Esophagus (tissue), 2 donors: ENCODE measurements around the gene STAB1. TPM values are rescaled to one million over a fixed set of nuclear protein-coding genes. Genes with fewer than 3 reads are reported as not detected.

Experiments used
- H3K27ac ChIP-seq, 2 donors: one replicate each; pipeline ENCODE4 v1.5.1; 2013; ENCODE audit warnings: low read depth in 2 of 2, mild to moderate bottlenecking in 2 of 2, inconsistent platforms in 1 of 2, low read length in 1 of 2, moderate library complexity in 1 of 2
- H3K27me3 ChIP-seq, 2 donors: one replicate each; pipeline ENCODE4 v1.6.1; 2013; ENCODE audit warnings: low read length in 2 of 2, control low read depth in 1 of 2, mild to moderate bottlenecking in 1 of 2; ENCODE audit not compliant: insufficient read depth in 2 of 2, control insufficient read depth in 1 of 2
- H3K36me3 ChIP-seq, 2 donors: one replicate each; pipeline ENCODE4 v1.6.1; 2013; ENCODE audit warnings: low read length in 1 of 2; ENCODE audit not compliant: control insufficient read depth in 2 of 2, insufficient read depth in 2 of 2
- H3K4me1 ChIP-seq, 2 donors: one replicate each; pipeline ENCODE4 v1.6.1; 2013; ENCODE audit warnings: low read length in 1 of 2; ENCODE audit not compliant: control insufficient read depth in 2 of 2, insufficient read depth in 2 of 2
- H3K4me3 ChIP-seq, 2 donors: one replicate each; pipeline ENCODE4 v1.5.1; 2013; ENCODE audit warnings: low read length in 2 of 2, mild to moderate bottlenecking in 2 of 2, low read depth in 1 of 2, moderate library complexity in 1 of 2
- H3K9me3 ChIP-seq, 2 donors: one replicate each; pipeline ENCODE4 v1.6.1; 2013; ENCODE audit warnings: mild to moderate bottlenecking in 2 of 2, low read depth in 1 of 2, low read length in 1 of 2, moderate library complexity in 1 of 2; ENCODE audit not compliant: control insufficient read depth in 2 of 2, insufficient read depth in 1 of 2
- WGBS, 2 donors: extraction: QIAGEN DNeasy Blood & Tissue Kit; methylation state at CpG; one replicate each; pipeline ENCODE4 v1.1.7; 2013; 5-methylcytosine and 5-hydroxymethylcytosine counted together
- polyA plus RNA-seq, 2 donors: library from polyadenylated mRNA; stranded (reverse); fragments of 200-250 nt; gene quantifications; one replicate each; pipeline ENCODE4 v1.2.3, GENCODE V29; 2013
- donor health status: healthy with polysubstance abuse.
- donor health status: Bipolar disorder and iron deficiency.

STAB1 gene
- polyA plus RNA-seq, 2 donors: 30.5 to 39.0 TPM

GRCh38 chr3:52452570-52453221, 42.4 kb upstream of the STAB1 start:
- 80 to 83% methylated on average over 11 of the region's 11 CpGs for WGBS, 2 donors

DNA sequence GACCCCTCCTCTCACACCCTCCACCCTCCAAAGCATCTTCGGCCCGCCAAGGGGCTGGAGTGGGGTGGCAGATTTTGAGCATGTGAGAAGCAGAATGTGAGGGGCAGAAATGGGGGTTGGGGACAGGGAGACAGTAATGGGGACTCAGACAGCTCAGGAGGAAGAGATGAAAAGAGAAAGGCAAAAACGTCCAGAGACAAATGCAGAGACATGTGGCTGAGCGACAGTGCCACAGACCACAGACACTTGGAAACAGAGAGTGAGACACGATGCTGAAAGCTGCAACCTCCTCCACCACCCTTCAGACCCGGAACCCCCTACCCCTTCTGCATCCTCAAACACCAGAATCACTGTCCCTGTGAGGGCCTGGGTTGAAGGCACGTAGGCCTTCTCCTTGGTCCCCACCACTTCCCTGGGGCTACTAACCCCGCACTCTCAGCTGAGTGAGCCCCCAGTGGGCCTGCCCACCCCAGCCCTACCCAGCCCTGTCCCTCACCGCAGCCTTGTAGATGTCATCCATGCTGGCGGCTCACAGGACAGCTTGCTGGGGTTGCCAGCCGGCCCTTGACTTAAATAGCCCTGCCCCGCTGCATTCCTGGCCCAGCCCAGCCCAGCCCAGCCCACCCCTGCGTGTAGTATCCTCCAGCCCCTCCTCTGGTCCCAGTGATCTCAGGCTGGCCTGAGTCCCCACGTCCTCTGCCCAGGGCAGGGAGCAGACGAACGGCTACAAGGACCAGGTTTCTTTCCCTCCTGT, 41.5 kb upstream of the STAB1 start, which contains the start of gene TNNC1:
TNNC1 (minus strand) TSS at position 546 of the 754 bp plus-strand sequence; CDS start at position 520, 26 bp downstream.
- peak within 1 kb of the TSS; percentile 77 to 90 for H3K27ac ChIP-seq
- 65 to 72% methylated on average over 15 to 16 of the region's 16 CpGs for WGBS, 2 donors

More at GRCh38 chr3:52452570-52453221, 42.4 kb upstream of the STAB1 start:
- H3K9me3 ChIP-seq: no peaks in the 10 kb centered on the region
- H3K27ac ChIP-seq: no peak overlapping the region
- peaks cover 0 to 3% of the 10 kb centered on the region in 2 donors for H3K36me3 ChIP-seq
- no peak overlapping the region for H3K4me3 ChIP-seq
- peaks cover 3 to 25% of the 10 kb centered on the region in 2 donors for H3K4me1 ChIP-seq
- no peaks in the 10 kb centered on the region for H3K27me3 ChIP-seq

DNA sequence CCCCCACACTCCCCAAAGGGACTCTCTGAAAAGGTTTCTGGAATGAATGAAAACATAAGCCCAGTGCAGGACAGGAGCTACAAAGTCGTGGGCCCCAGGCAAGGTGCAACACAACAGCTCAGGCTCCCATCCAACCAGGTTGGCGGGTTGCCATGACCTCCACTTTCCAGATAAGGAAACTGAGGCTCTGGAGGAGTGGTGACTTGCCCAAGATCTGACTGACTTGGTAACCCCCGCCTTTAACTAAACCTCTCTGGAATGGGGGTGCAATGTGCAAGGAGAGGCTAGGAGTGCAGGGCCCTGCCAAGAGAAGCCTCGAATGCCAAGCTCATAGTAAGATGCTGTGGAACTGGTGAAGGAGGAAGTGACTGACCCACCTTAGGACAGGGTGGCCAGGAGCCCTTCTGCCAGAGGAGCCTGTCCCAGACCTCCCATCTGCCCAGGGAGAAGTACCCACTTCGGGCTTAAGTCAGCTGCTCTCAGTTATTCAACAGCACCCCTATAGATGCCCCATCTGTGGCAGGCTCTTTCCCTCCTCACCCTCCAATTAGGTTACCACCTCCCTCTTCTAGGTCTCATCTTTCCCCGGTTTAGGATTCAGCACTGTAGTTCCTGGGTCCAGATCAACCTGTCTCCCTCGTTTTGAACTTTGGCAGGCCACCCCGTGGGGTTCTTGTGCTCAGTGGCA, 40.7 kb upstream of the STAB1 start:
- H3K27ac ChIP-seq: peak overlapping the region; percentile 77 to 90
- H3K4me1 ChIP-seq: peaks cover 3 to 26% of the 10 kb centered on the region in 2 donors
- 44 to 56% methylated on average over 8 of the region's 8 CpGs for WGBS, 2 donors
- no peaks in the 10 kb centered on the region for H3K27me3 ChIP-seq
- H3K9me3 ChIP-seq: no peaks in the 10 kb centered on the region
- H3K4me3 ChIP-seq: peak overlapping the region; percentile 70 to 77
- peaks cover 10 to 12% of the 10 kb centered on the region in 2 donors for H3K36me3 ChIP-seq

More for the DNA sequence above, 41.5 kb upstream of the STAB1 start, which contains the start of gene TNNC1:
- H3K4me3 ChIP-seq: peak within 1 kb of the TSS; percentile 70 to 77
- H3K36me3 ChIP-seq: peaks cover 4 to 6% of the 10 kb centered on the region in 2 donors
- peaks cover 3 to 26% of the 10 kb centered on the region in 2 donors for H3K4me1 ChIP-seq
- no peaks in the 10 kb centered on the region for H3K27me3 ChIP-seq
- H3K9me3 ChIP-seq: no peaks in the 10 kb centered on the region

DNA sequence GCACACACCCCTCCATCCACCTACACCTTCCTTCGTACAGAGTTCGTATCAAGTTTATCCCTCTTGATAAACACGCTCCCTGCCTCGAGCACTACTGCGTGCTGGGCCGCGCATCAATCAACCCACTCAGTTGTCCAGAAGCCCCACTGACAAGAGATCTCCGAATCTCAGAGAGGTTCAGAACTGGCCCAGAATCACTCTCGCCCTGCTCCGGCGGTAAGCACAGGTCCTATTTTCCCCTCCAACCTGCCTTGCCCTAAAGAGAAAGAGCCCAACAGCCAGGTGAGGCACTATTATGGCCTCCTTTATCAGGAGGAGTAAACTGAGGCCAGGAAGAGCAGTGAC, 40.2 kb upstream of the STAB1 start:
- Histone ChIP-seq H3K9me3 (no peaks in the 10 kb centered on the region), H3K27ac (peak overlapping the region; percentile 77 to 90), H3K27me3 (no peaks in the 10 kb centered on the region), H3K4me1 (peaks cover 3 to 26% of the 10 kb centered on the region in 2 donors), H3K4me3 (peak overlapping the region; percentile 70 to 77), H3K36me3 (peaks cover 10 to 12% of the 10 kb centered on the region in 2 donors)
- 23 to 26% methylated on average over 11 of the region's 11 CpGs for WGBS, 2 donors

DNA sequence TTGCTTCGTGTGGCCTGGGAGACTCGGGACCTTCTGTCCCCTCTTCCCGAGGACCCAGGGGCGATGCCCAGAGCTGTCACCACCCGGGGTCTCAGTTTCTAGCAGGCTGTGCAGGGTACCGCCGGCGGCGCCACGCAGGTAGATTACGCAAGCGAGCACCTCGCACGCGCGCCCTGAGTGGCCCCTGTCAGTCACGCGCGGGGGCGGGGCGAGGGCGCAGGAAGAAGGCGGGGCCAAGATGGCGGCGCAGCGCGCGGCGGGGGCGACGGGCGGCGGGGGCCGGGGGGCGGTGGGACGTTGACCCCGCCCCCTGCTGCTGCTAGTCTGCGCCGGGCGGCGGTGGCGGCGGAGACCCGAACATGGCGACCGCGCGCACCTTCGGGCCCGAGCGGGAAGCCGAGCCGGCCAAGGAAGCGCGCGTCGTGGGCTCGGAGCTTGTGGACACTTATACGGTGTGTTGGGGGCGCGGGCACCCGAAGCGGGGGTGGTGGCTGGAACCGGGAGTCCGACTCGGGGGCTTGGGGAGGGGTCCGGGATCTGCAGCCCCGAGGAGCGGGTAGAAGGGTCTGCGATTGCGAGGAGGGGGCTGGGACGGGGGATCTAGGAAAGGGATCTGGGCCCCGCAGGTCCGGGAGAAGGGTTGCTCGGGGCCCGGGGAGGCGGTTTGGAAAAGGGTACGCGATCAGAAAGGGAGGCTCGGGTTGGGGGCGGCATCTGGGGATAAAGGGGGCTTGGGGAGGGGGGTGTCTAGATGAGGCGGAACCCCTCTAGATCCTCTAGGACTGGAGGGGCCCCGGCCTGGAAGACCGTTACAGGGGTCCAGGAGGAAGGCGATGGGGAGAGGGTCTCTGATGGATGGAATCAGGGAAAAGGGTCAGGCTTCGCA, 39.6 kb upstream of the STAB1 start, which contains the start of gene NISCH:
NISCH (plus strand) TSS at position 322 of the 886 bp plus-strand sequence; CDS start at position 360, 38 bp downstream.
- Histone ChIP-seq H3K4me3 (peak within 1 kb of the TSS; percentile 70 to 77), H3K36me3 (peaks cover 10 to 12% of the 10 kb centered on the region in 2 donors), H3K9me3 (no peaks in the 10 kb centered on the region), H3K27me3 (no peaks in the 10 kb centered on the region), H3K27ac (peak within 1 kb of the TSS; percentile 77 to 90), H3K4me1 (peaks cover 3 to 26% of the 10 kb centered on the region in 2 donors)
- 1% methylated on average over 76 to 86 of the region's 86 CpGs for WGBS, 2 donors

- Histone ChIP-seq H3K4me1 (peaks cover 3 to 26% of the 10 kb centered on the region in 2 donors), H3K27ac (peak overlapping the region; percentile 77 to 90), H3K36me3 (peaks cover 10 to 16% of the 10 kb centered on the region in 2 donors), H3K4me3 (peak overlapping the region; percentile 70 to 77), H3K27me3 (no peaks in the 10 kb centered on the region), H3K9me3 (no peaks in the 10 kb centered on the region)
- WGBS, 2 donors: 10 to 13% methylated on average over 12 to 13 of the region's 13 CpGs
Observed at GRCh38 chr3:52456169-52456799, 38.9 kb upstream of the STAB1 start.

GRCh38 chr3:52456800-52457183, 38.3 kb upstream of the STAB1 start:
- Histone ChIP-seq H3K27ac (peak overlapping the region; percentile 77 to 90), H3K36me3 (peaks cover 10 to 16% of the 10 kb centered on the region in 2 donors), H3K9me3 (no peaks in the 10 kb centered on the region), H3K4me1 (peaks cover 3 to 26% of the 10 kb centered on the region in 2 donors), H3K4me3 (peak overlapping the region; percentile 70 to 77), H3K27me3 (no peaks in the 10 kb centered on the region)
- WGBS, 2 donors: 62 to 63% methylated on average over 5 of the region's 5 CpGs

- H3K27me3 ChIP-seq: no peaks in the 10 kb centered on the region
- 46 to 64% methylated on average over 6 of the region's 6 CpGs for WGBS, 2 donors
- H3K4me3 ChIP-seq: no peak overlapping the region
- H3K9me3 ChIP-seq: no peaks in the 10 kb centered on the region
- H3K27ac ChIP-seq: no peak overlapping the region
- peaks cover 3 to 24% of the 10 kb centered on the region in 2 donors for H3K4me1 ChIP-seq
- H3K36me3 ChIP-seq: peaks cover 13 to 16% of the 10 kb centered on the region in 2 donors
Observed at GRCh38 chr3:52458031-52458760, 36.9 kb upstream of the STAB1 start.
